Activated naive CD4-positive, alpha-beta T cell treated with anti-CD3 and anti-CD28 coated beads, Interleukin-2, amount 50 U/mL, for 16 hours (primary cell): ENCODE measurements around the gene APOBEC4.
"Not testable (repeated sequence)": the region's sequence is repeated elsewhere in the genome, so short reads cannot be mapped to it uniquely, and the experiment has no call there.

Experiments used
- DNase-seq: peaks from one replicate; pipeline ENCODE4 v3.0.0-alpha.2; 2020

Gene APOBEC4

GRCh38 chr1:183652547-183653461 is at the start of gene APOBEC4:
Gene APOBEC4 (minus strand): TSS chr1:183653316. CDS start chr1:183648781, 4,535 bp downstream.
- DNase-seq: no peak

- DNase-seq: no peak
Observed at GRCh38 chr1:183702813-183703198, 49.7 kb upstream of the APOBEC4 start.

GRCh38 chr1:183702087-183702812 is 49.1 kb upstream of the APOBEC4 start:
- DNase-seq: no peak

GRCh38 chr1:183699616-183700160 is 46.6 kb upstream of the APOBEC4 start:
- DNase-seq: no peak

- DNase-seq: no peak
Observed at GRCh38 chr1:183697814-183698590, 44.9 kb upstream of the APOBEC4 start.

GRCh38 chr1:183696981-183697380 is 43.9 kb upstream of the APOBEC4 start:
- DNase-seq: no peak

GRCh38 chr1:183694755-183695154 is 41.6 kb upstream of the APOBEC4 start:
- no peak for DNase-seq

- no peak for DNase-seq
Observed at GRCh38 chr1:183694066-183694465, 41.0 kb upstream of the APOBEC4 start.

- DNase-seq: no peak
Observed at GRCh38 chr1:183693521-183693920, 40.4 kb upstream of the APOBEC4 start.

GRCh38 chr1:183689762-183690204 is 36.7 kb upstream of the APOBEC4 start:
- DNase-seq: no peak

GRCh38 chr1:183688341-183689060 is 35.4 kb upstream of the APOBEC4 start:
- no peak for DNase-seq

GRCh38 chr1:183687546-183688304 is 34.6 kb upstream of the APOBEC4 start:
- no peak for DNase-seq

- DNase-seq: no peak
Observed at GRCh38 chr1:183686229-183686628, 33.1 kb upstream of the APOBEC4 start.

- no peak for DNase-seq
Observed at GRCh38 chr1:183685112-183685713, 32.1 kb upstream of the APOBEC4 start.

GRCh38 chr1:183679363-183679762 is 26.2 kb upstream of the APOBEC4 start:
- DNase-seq: not testable (repeated sequence)

- no peak for DNase-seq
Observed at GRCh38 chr1:183678819-183679218, 25.7 kb upstream of the APOBEC4 start.

- no peak for DNase-seq
Observed at GRCh38 chr1:183676586-183677189, 23.6 kb upstream of the APOBEC4 start.

GRCh38 chr1:183675883-183676585 is 22.9 kb upstream of the APOBEC4 start:
- no peak for DNase-seq

- DNase-seq: no peak
Observed at GRCh38 chr1:183675381-183675780, 22.3 kb upstream of the APOBEC4 start.

GRCh38 chr1:183674886-183675285 is 21.8 kb upstream of the APOBEC4 start:
- DNase-seq: no peak
